ENCODE results near the gene GDPGP1. TPM values are rescaled to one million over a fixed set of nuclear protein-coding genes. Genes with fewer than 3 reads are reported as not detected.

The GDPGP1 gene
- total RNA-seq, 2 experiments from 2014 or later = 7.5 to 8.3 TPM

GRCh38 chr15:90191794-90192509, 42.1 kb upstream of the GDPGP1 start:
- intact Hi-C loops (cut with DNase I, micrococcal nuclease) = loop anchor here in 1 of 2 experiments (5.0 kb wide), 1 partner anchor 40 kb away; the partner anchor contains the start of genes CIB1 and GDPGP1
- Histone ChIP-seq H3K9me3 (ENCODE audit: control insufficient read depth in 1 of 2, insufficient read depth in 1 of 2, low read length in 2 of 2) (no peaks in the 10 kb centered on the region), H3K36me3 (ENCODE audit: insufficient read depth, low read length) (no peaks in the 10 kb centered on the region), H3K4me3 (ENCODE audit: low read length) (peak overlapping the region; percentile 26), H3K4me1 (ENCODE audit: insufficient read depth, low read length) (peaks cover 29% of the 10 kb centered on the region), H3K27ac (ENCODE audit: low read depth in 1 of 2, low read length in 2 of 2) (no peak overlapping the region), H3K27me3 (ENCODE audit: control insufficient read depth in 1 of 2, insufficient read depth in 2 of 2, low read length in 2 of 2) (no peaks in the 10 kb centered on the region)
- Mint-ChIP-seq H3K9me3 (no peaks in the 10 kb centered on the region), H3K27ac (peak overlapping the region; percentile 84), H3K4me3 (peak overlapping the region; percentile 89), H3K36me3 (ENCODE audit: low read depth) (no peaks in the 10 kb centered on the region), H3K4me1 (ENCODE audit: low read depth) (peaks cover 30% of the 10 kb centered on the region), H3K27me3 (no peaks in the 10 kb centered on the region)
- ChIA-PET CTCF (interaction anchor here (0.6 to 2.0 kb wide), 5 partner anchors 10 to 109 kb away, joined by 3 to 5 read pairs (median 4); partner anchors contain the start of gene SEMA4B), POLR2A (interaction anchor here (0.8 to 3.5 kb wide), 6 partner anchors 10 to 298 kb away, joined by 3 to 49 read pairs (median 3); partner anchors contain the start of genes AP3S2, CIB1, GDPGP1 and SEMA4B)
- no peak for TF ChIP-seq CTCF (IDR thresholded peaks at IDR 0.05)
- peak; percentile 82 for ATAC-seq (ENCODE audit: poor library complexity)
- peak in 12 of 14 experiments; percentile 17 to 63 (median 38) for DNase-seq

DNA sequence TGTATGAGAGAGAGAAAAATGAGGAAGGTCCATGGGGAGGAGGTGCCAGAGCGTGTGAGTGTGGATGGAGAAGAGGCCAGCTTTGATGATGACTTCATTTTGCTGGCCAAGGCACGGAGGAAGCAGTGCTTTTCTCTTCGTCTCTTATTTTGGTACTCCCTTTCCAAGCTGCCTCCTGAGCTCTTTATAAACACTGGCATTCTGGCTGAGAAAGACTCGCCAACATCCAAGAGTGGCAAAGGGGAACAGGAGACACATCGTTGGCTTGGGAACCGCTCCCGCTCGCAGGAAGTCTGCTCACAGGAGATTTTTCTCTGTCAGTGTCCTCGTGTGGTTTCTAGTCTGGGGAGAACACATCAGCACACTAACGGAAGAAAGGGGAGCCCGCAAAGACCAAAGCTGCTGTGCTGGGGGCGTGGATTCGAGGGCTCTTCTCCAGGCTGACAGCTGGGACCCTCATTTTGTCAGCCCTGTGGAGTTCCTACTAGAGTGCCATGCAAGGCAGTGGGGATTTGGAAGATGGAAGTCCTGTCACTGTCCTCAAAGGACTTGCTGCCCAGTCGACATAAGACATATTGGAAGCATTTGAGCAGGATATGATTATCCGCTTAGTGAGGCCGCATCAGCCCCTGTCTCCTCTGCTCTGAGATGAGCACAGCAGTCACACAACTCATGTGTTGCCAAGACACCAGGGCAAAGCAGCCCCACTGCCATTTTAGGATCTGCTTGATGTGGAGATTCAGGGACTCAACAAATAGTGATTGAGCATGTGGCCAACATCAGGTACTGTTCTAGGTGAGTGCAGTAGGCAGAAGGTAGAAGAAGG, 40.8 kb upstream of the GDPGP1 start:
- ChIA-PET CTCF (interaction anchor here (1.0 to 1.4 kb wide), 2 partner anchors 8 to 25 kb away, joined by 3 to 4 read pairs; partner anchors contain the start of gene SEMA4B), POLR2A (interaction anchor here (1.1 to 3.5 kb wide), 4 partner anchors 8 to 50 kb away, joined by 3 to 49 read pairs (median 16); partner anchors contain the start of genes CIB1, GDPGP1 and SEMA4B)
- Mint-ChIP-seq H3K4me3 (peak overlapping the region; percentile 32), H3K27me3 (no peaks in the 10 kb centered on the region), H3K9me3 (no peaks in the 10 kb centered on the region), H3K4me1 (ENCODE audit: low read depth) (peaks cover 30% of the 10 kb centered on the region), H3K27ac (peak overlapping the region; percentile 56), H3K36me3 (ENCODE audit: low read depth) (no peaks in the 10 kb centered on the region)
- Histone ChIP-seq H3K4me1 (ENCODE audit: insufficient read depth, low read length) (peaks cover 29% of the 10 kb centered on the region), H3K27ac (ENCODE audit: low read depth in 1 of 2, low read length in 2 of 2) (no peak overlapping the region), H3K27me3 (ENCODE audit: control insufficient read depth in 1 of 2, insufficient read depth in 2 of 2, low read length in 2 of 2) (no peaks in the 10 kb centered on the region), H3K36me3 (ENCODE audit: insufficient read depth, low read length) (no peaks in the 10 kb centered on the region), H3K9me3 (ENCODE audit: control insufficient read depth in 1 of 2, insufficient read depth in 1 of 2, low read length in 2 of 2) (no peaks in the 10 kb centered on the region), H3K4me3 (ENCODE audit: low read length) (no peak overlapping the region)
- no peak for TF ChIP-seq CTCF (IDR thresholded peaks at IDR 0.05)
- ATAC-seq (ENCODE audit: poor library complexity) (peak; percentile 60), DNase-seq (peak in 2 of 14 experiments; percentile 24 to 39)
- intact Hi-C loops (cut with DNase I, micrococcal nuclease) = loop anchor here in 1 of 2 experiments (5.0 kb wide), 1 partner anchor 39 kb away; the partner anchor contains the start of genes CIB1 and GDPGP1

- Mint-ChIP-seq H3K9me3 (no peaks in the 10 kb centered on the region), H3K4me3 (no peak overlapping the region), H3K27me3 (no peaks in the 10 kb centered on the region), H3K4me1 (ENCODE audit: low read depth) (peaks cover 30% of the 10 kb centered on the region), H3K36me3 (ENCODE audit: low read depth) (no peaks in the 10 kb centered on the region), H3K27ac (peak overlapping the region; percentile 64)
- Histone ChIP-seq H3K4me3 (ENCODE audit: low read length) (no peak overlapping the region), H3K9me3 (ENCODE audit: control insufficient read depth in 1 of 2, insufficient read depth in 1 of 2, low read length in 2 of 2) (no peaks in the 10 kb centered on the region), H3K36me3 (ENCODE audit: insufficient read depth, low read length) (no peaks in the 10 kb centered on the region), H3K27me3 (ENCODE audit: control insufficient read depth in 1 of 2, insufficient read depth in 2 of 2, low read length in 2 of 2) (no peaks in the 10 kb centered on the region), H3K4me1 (ENCODE audit: insufficient read depth, low read length) (peaks cover 29% of the 10 kb centered on the region), H3K27ac (ENCODE audit: low read depth in 1 of 2, low read length in 2 of 2) (no peak overlapping the region)
- no peak for TF ChIP-seq CTCF (IDR thresholded peaks at IDR 0.05)
- DNase-seq = no peak
- CTCF ChIA-PET = no interaction called here
- intact Hi-C loops (cut with DNase I, micrococcal nuclease) = loop anchor here in 1 of 2 experiments (5.0 kb wide), 1 partner anchor 38 kb away; the partner anchor contains the start of genes CIB1 and GDPGP1
- no peak for ATAC-seq (ENCODE audit: poor library complexity)
- POLR2A ChIA-PET = no interaction called here
These were observed 39.4 kb upstream of the GDPGP1 start for GRCh38 chr15:90194655-90195054.
